DND-41 (cell line): Measurements from ENCODE around the gene PLCB3.
A peak's percentile ranks its signal among the peaks of the same experiment; 100 is the strongest.

ENCODE experiments used
- ATAC-seq: fragments of 200-7000 bp; cut with Tn5 transposase; 3 replicates; pipeline ENCODE4 v1.9.1; 2021; ENCODE audit warnings: low read depth; ENCODE audit not compliant: insufficient read depth
- DNase-seq: peaks from one replicate; pipeline ENCODE4 v3.0.0-alpha.2; 2020
- H2AFZ ChIP-seq: 2 replicates; pipeline ENCODE4 v1.6.0; 2012; ENCODE audit warnings: low read depth, low read length
- H3K27ac ChIP-seq: 2 replicates; pipeline ENCODE4 v1.5.1; 2012; ENCODE audit warnings: low read length, inconsistent platforms
- H3K27me3 ChIP-seq: fragments of 200-600 bp; sonication (generic); 2 replicates; pipeline ENCODE4 v1.6.0; 2012; ENCODE audit warnings: low read length, mild to moderate bottlenecking, inconsistent platforms; ENCODE audit not compliant: insufficient read depth, poor library complexity
- H3K36me3 ChIP-seq: 2 replicates; pipeline ENCODE4 v1.5.1; 2012; ENCODE audit warnings: low read length, inconsistent platforms; ENCODE audit not compliant: insufficient read depth
- H3K4me1 ChIP-seq: 2 replicates; pipeline ENCODE4 v1.5.1; 2012; ENCODE audit warnings: mild to moderate bottlenecking, low read length; ENCODE audit not compliant: insufficient read depth
- H3K4me2 ChIP-seq: 2 replicates; pipeline ENCODE4 v1.6.0; 2012; ENCODE audit warnings: mild to moderate bottlenecking, moderate library complexity, low read length, inconsistent platforms; ENCODE audit not compliant: insufficient read depth
- H3K4me3 ChIP-seq, 2 experiments: fragments of 200-600 bp in 1 of 2; shearing (Covaris generic) in 1 of 2; 2 replicates each; pipeline ENCODE4 v1.5.1; 2012 to 2016; ENCODE audit warnings: inconsistent platforms in 2 of 2, low read length in 2 of 2, mild to moderate bottlenecking in 2 of 2, low read depth in 1 of 2, moderate library complexity in 1 of 2
- H3K79me2 ChIP-seq: 2 replicates; pipeline ENCODE4 v1.6.0; 2012; ENCODE audit warnings: low read length, inconsistent platforms; ENCODE audit not compliant: insufficient read depth
- H3K9ac ChIP-seq: 2 replicates; pipeline ENCODE4 v1.6.0; 2012; ENCODE audit warnings: low read depth, mild to moderate bottlenecking, inconsistent platforms, low read length, moderate library complexity
- H3K9me3 ChIP-seq: 2 replicates; pipeline ENCODE4 v1.5.1; 2012; ENCODE audit warnings: low read length, moderate library complexity, mild to moderate bottlenecking, inconsistent platforms; ENCODE audit not compliant: insufficient read depth, severe bottlenecking
- H4K20me1 ChIP-seq: 2 replicates; pipeline ENCODE4 v1.6.0; 2012; ENCODE audit warnings: low read length; ENCODE audit not compliant: insufficient read depth
- CTCF ChIP-seq: IDR thresholded peaks from 2 replicates; pipeline ENCODE4 v1.5.1; 2012; ENCODE audit warnings: borderline replicate concordance, low read length, moderate library complexity, mild to moderate bottlenecking; ENCODE audit not compliant: poor library complexity, severe bottlenecking; ENCODE audit errors: extremely low read depth
- EZH2 ChIP-seq: IDR thresholded peaks from 3 replicates; pipeline ENCODE4 v1.6.1; 2012; ENCODE audit warnings: borderline replicate concordance, low read depth, mild to moderate bottlenecking, moderate library complexity, low read length, inconsistent platforms; ENCODE audit not compliant: severe bottlenecking

PLCB3 gene

DNA sequence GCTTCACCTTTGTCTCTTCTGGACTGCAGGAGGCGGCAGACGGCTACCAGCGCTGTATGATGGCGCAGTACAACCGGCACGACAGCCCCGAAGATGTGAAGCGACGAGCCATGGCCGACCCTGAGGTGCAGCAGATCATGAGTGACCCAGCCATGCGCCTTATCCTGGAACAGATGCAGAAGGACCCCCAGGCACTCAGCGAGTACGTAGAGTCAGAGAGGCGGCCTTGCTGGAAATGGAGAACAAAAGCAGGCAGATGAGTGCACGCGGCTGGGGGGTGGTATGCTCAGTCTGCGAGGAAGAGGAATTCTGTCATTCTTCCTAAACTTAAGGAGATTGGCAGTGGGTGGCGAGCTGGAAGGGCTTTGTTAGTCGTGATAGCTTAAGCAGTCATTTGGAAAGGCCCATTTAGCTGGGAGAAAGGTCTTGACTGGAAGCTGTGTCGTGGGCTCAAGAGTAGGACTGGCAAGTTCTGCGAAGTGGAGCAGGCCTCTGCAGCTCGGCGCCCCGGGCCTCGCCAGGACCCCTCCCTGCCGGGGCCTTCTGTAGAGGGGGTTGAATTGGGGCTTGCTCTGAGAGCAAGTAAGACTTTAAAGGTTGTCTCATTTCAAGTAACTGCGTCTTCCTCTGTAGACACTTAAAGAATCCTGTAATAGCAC is 47.8 kb upstream of the PLCB3 start:
- Histone ChIP-seq H3K4me3 (no peak overlapping the region), H3K36me3 (peaks cover 77% of the 10 kb centered on the region), H3K9me3 (no peaks in the 10 kb centered on the region), H3K4me1 (peaks cover 43% of the 10 kb centered on the region), H3K79me2 (peaks cover 43% of the 10 kb centered on the region), H2AFZ (no peak overlapping the region), H3K27me3 (no peaks in the 10 kb centered on the region), H3K27ac (no peak overlapping the region), H3K9ac (no peak overlapping the region), H4K20me1 (peaks cover 45% of the 10 kb centered on the region), H3K4me2 (no peak overlapping the region)
- ATAC-seq = no peak
- no peak for TF ChIP-seq EZH2
- TF ChIP-seq CTCF = no peak
- DNase-seq = no peak

DNA sequence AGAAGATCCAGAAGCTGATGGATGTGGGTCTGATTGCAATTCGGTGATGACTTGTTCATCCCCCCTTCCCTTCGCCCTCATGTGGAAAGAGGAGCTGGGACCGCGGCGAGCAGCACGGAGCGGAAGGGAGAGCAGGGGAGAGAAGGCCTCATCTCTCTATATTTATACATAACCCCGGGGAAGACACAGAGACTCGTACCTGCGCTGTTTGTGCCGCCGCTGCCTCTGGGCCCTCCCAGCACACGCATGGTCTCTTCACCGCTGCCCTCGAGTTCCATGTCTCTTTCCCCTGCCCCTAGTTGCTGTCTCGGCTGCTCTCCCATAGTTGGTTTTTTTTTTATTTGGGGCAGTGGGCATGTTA is 47.3 kb upstream of the PLCB3 start:
- Histone ChIP-seq H4K20me1 (peaks cover 49% of the 10 kb centered on the region), H2AFZ (no peak overlapping the region), H3K4me1 (peaks cover 46% of the 10 kb centered on the region), H3K4me3 (no peak overlapping the region), H3K9me3 (no peaks in the 10 kb centered on the region), H3K36me3 (peaks cover 75% of the 10 kb centered on the region), H3K79me2 (peaks cover 41% of the 10 kb centered on the region), H3K4me2 (no peak overlapping the region), H3K27me3 (no peaks in the 10 kb centered on the region), H3K27ac (no peak overlapping the region), H3K9ac (no peak overlapping the region)
- ATAC-seq = no peak
- no peak for DNase-seq
- TF ChIP-seq CTCF = no peak
- TF ChIP-seq EZH2 = no peak

DNA sequence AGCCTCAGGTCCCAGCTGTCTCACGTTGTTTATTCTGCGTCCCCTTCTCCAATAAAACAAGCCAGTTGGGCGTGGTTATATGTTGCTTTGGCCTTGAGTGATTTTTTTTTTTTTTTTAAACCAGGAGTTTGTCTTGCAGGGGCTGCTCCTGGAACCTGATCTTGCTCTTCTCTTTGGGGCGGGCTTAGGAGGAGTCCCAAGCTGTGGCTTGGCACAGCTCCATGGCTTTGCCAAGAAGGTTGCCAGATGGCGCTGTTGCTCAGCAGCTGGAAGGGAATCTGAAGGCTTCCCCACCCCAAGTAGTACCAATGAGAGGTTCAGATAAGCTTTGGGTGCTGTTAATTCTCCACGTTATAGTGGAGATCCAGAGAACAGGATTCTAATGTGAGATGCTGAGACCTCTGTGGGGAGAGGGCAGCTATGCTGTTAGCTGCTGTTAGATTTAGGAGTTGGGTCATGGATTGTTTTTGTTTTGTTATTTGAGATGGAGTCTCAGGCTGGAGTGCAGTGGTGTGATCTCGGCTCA is 46.8 kb upstream of the PLCB3 start:
- H3K4me2 ChIP-seq = no peak overlapping the region
- no peak overlapping the region for H2AFZ ChIP-seq
- TF ChIP-seq EZH2 (no peak), CTCF (peak; percentile 93)
- H3K9me3 ChIP-seq = no peaks in the 10 kb centered on the region
- ATAC-seq (peak; percentile 38), DNase-seq (peak; percentile 88)
- no peak overlapping the region for H3K9ac ChIP-seq
- no peaks in the 10 kb centered on the region for H3K27me3 ChIP-seq
- H3K4me1 ChIP-seq = peaks cover 46% of the 10 kb centered on the region
- H3K4me3 ChIP-seq = no peak overlapping the region
- H3K36me3 ChIP-seq = peaks cover 79% of the 10 kb centered on the region
- peaks cover 49% of the 10 kb centered on the region for H4K20me1 ChIP-seq
- peaks cover 41% of the 10 kb centered on the region for H3K79me2 ChIP-seq
- peak overlapping the region; percentile 21; the same call in 1 of the 2 replicates for H3K27ac ChIP-seq
